SH-SY5Y (cell line): ENCODE data around the gene COBL.

ENCODE experiments used
- GATA2 ChIP-seq: IDR thresholded peaks from 2 replicates; pipeline ENCODE4 v1.6.1; 2011; ENCODE audit warnings: mild to moderate bottlenecking, low read depth, low read length
- GATA3 ChIP-seq: IDR thresholded peaks from 2 replicates; pipeline ENCODE4 v1.6.1; 2011; ENCODE audit warnings: low read depth, mild to moderate bottlenecking, low read length, moderate library complexity

DNA sequence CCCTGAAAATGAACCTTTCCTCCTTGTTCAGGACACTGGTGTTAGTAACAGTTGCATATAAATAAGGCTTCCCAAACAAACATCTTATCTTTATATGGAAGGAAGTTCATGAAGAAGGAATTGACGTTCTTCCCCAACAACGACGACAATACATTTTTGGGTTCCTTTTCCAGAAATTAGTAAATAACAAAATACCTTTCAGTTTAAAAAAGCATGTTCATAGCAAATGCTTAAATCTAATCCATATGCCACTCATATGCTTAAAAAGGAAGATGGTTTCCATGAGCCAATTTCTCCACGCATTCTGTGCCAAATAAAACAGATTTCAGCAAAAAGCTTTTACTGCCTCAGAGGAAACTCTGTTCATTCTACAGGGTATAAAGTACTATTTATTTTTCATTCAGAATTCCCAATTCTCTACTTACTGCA lies 182.6 kb downstream of the COBL start:
- no peak for TF ChIP-seq GATA2
- TF ChIP-seq GATA3: no peak
